Measurements from ENCODE around the gene FREY1.

FREY1 gene

GRCh38 chr11:45924036-45924915 lies 17.2 kb upstream of the FREY1 start:
- H3K36me3 Mint-ChIP-seq (ENCODE audit: low read depth) = peaks cover 3% of the 10 kb centered on the region
- peak overlapping the region; percentile 11 for H3K27ac Mint-ChIP-seq
- H3K9me3 Mint-ChIP-seq = no peaks in the 10 kb centered on the region
- H3K4me1 Mint-ChIP-seq (ENCODE audit: low read depth) = peaks cover 6% of the 10 kb centered on the region
- H3K4me3 Mint-ChIP-seq = peak overlapping the region; percentile 42
- H3K27me3 Mint-ChIP-seq (ENCODE audit: low read depth) = peaks cover 31% of the 10 kb centered on the region

DNA sequence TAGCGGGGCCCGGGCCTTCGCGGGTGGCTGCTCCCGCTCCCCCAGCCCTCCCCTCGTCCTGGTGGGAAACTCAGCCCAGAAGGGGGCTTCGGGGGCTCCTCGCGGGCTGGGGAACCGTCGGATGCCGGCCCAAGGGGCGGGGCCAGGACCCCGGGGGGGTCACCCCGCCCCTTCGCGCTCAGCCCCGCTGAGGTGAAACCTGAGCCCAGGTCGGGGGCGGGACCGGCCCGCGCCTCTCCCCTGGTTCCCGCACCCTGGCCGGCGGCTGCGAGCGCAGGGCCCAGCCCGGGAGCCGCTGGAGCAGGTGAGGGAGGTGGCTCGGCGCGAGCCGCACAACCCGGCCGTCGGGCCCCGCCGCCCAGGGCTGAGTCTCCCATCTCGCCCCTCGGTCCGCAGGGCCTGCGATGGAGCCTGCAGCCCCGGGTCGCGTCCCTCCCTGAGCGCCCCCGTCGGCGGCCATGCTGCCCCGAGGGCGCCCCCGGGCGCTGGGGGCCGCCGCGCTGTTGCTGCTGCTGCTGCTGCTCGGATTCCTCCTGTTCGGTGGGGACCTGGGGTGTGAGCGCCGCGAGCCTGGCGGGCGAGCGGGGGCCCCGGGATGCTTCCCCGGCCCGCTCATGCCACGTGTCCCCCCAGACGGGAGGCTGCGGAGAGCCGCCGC lies 15.5 kb upstream of the FREY1 start, which contains the start of gene LARGE2:
Gene LARGE2 (plus strand): TSS at position 232 of the 658 bp plus-strand sequence. CDS start 227 bp downstream, at position 459.
- Mint-ChIP-seq H3K4me1 (ENCODE audit: low read depth) (peaks cover 7% of the 10 kb centered on the region), H3K27me3 (ENCODE audit: low read depth) (peaks cover 31% of the 10 kb centered on the region), H3K9me3 (no peaks in the 10 kb centered on the region), H3K36me3 (ENCODE audit: low read depth) (peaks cover 3% of the 10 kb centered on the region), H3K27ac (no peak within 1 kb of the TSS), H3K4me3 (peak within 1 kb of the TSS; percentile 58)

DNA sequence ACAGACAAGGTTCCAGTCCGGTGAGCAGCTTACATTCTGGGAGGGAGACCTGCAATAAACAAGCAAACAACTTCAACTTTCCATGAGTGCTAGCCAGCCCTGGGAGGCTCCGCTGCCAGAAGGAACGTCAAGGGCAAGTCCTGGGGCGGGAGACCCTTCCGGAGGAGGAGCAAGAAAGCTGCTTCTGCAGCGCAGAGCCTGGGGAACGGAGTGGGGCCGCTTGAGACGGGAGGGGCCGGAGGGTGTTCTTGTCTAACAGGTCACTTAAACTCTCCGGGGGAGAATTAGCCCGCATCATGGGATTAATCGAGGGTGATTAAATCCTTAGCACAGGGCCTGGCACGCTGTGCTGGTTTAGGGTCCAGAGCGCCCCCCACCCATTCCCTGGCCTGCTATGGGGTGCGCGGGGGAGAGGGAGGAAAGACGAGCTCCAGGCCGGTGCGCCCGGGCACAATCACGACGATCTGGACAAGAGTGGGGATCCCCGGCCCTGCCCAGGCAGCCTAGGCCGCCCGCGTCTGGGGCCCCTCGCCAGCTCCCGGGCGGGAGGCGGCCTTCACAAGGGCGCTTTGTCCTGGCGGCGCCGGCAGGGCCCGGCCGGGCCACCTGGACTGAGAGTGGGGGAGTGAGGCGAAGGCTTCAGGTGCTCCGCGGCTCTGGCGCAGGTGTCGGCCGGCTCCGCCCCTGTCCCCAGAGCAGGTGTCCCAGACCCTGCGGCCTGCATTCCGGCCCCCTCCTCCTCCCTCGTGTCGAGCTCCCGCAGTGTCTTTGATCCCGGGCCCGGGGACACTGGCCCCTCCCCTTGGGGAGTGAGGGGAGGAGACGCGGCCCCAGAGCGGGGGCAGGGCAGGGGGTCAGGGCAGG lies 14.7 kb upstream of the FREY1 start:
- no peak overlapping the region for H3K27ac Mint-ChIP-seq
- peak overlapping the region; percentile 58 for H3K4me3 Mint-ChIP-seq
- peaks cover 3% of the 10 kb centered on the region for H3K36me3 Mint-ChIP-seq (ENCODE audit: low read depth)
- peaks cover 9% of the 10 kb centered on the region for H3K4me1 Mint-ChIP-seq (ENCODE audit: low read depth)
- H3K27me3 Mint-ChIP-seq (ENCODE audit: low read depth) = peaks cover 31% of the 10 kb centered on the region
- no peaks in the 10 kb centered on the region for H3K9me3 Mint-ChIP-seq

DNA sequence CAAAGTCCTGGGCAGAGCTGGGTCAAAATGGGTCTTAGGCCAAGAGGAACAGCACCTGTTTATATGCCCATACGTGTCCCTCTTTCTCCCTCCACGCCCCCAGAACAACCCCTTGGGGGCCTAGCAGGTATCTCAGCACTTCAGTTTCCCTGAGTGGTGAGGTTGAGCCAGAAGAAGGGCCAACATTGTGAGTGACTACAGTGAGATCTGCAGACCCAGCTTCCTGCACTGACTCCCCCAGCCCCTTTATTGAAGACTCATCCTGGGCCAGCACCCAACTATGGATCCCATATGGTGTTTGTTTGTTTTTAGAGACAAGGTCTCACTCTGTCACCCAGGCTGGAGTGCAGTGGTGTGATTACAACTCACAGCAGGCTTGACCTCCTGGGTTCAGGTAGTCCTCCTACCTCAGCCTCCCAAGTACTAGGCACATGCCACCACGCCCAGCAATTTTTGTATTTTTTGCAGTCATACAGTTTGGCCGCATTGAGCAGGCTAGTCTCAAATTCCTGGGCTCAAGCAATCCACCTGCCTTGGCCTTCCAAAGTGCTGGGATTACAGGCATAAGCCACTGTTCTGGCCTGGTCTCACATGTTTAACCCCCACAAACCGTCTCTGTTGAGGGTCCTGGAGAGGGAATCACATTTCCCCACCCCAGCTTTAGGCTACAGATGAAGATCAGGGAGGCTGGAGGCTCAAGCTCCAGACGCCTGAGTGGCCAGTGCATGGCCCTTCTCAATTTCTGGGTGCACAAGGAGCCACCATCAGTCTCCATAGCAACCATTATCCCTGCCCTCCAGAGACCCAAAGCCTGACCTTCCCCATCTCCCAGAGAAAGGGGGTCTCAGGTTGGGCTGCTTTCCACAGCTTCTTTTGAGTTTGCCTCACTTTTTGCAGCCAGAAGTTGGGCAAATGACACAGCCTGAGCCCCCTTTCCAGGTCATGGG lies 13.7 kb upstream of the FREY1 start:
- H3K4me1 Mint-ChIP-seq (ENCODE audit: low read depth) = peaks cover 17% of the 10 kb centered on the region

DNA sequence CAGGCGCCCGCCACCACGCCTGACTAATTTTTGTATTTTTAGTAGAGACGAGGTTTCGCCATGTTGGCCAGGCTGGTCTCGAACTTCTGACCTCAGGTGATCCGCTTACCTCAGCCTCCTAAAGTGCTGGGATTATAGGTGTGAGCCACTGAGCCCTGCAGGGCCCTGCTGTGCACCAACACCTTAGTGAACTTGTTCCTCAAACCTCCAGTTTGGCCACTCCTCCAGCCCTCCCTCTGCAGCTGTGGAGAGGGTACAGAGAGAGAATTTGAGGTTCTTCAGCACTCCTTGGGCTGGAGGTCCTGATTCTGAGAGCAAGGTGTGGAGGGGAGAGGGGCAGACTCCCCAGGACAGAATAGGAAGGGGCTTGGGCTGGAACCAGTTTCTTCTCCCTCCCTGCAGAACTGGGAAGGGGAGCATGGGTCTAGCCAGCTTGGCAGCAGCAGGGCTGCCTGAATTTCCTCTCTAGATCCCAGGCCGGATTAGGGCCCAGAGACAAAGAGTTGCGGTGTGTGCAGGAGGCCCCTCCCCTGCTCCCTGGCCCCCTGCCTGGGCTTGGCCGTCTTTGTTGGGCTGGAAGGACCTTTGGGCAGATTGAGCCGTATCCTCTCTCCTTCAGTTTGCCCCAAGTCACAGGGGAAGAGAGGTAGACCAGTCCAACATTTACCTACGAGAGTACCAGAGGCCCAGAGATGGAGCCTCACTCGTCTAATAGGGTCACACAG lies 12.9 kb upstream of the FREY1 start:
- H3K27me3 Mint-ChIP-seq (ENCODE audit: low read depth) = peaks cover 29% of the 10 kb centered on the region
- H3K9me3 Mint-ChIP-seq = no peaks in the 10 kb centered on the region
- peaks cover 17% of the 10 kb centered on the region for H3K4me1 Mint-ChIP-seq (ENCODE audit: low read depth)
- peaks cover 7% of the 10 kb centered on the region for H3K36me3 Mint-ChIP-seq (ENCODE audit: low read depth)
- no peak overlapping the region for H3K27ac Mint-ChIP-seq
- peak overlapping the region; percentile 86 for H3K4me3 Mint-ChIP-seq

More for the DNA sequence above, 13.7 kb upstream of the FREY1 start:
- no peaks in the 10 kb centered on the region for H3K9me3 Mint-ChIP-seq
- H3K27me3 Mint-ChIP-seq (ENCODE audit: low read depth) = peaks cover 31% of the 10 kb centered on the region
- no peak overlapping the region for H3K27ac Mint-ChIP-seq
- H3K36me3 Mint-ChIP-seq (ENCODE audit: low read depth) = peaks cover 7% of the 10 kb centered on the region
- H3K4me3 Mint-ChIP-seq = peak overlapping the region; percentile 58

GRCh38 chr11:45918962-45919675 lies 12.0 kb upstream of the FREY1 start:
- Mint-ChIP-seq H3K9me3 (no peaks in the 10 kb centered on the region), H3K27ac (peak overlapping the region; percentile 96), H3K4me1 (ENCODE audit: low read depth) (peaks cover 16% of the 10 kb centered on the region), H3K36me3 (ENCODE audit: low read depth) (peaks cover 8% of the 10 kb centered on the region), H3K4me3 (peak overlapping the region; percentile 86), H3K27me3 (ENCODE audit: low read depth) (peaks cover 21% of the 10 kb centered on the region)

DNA sequence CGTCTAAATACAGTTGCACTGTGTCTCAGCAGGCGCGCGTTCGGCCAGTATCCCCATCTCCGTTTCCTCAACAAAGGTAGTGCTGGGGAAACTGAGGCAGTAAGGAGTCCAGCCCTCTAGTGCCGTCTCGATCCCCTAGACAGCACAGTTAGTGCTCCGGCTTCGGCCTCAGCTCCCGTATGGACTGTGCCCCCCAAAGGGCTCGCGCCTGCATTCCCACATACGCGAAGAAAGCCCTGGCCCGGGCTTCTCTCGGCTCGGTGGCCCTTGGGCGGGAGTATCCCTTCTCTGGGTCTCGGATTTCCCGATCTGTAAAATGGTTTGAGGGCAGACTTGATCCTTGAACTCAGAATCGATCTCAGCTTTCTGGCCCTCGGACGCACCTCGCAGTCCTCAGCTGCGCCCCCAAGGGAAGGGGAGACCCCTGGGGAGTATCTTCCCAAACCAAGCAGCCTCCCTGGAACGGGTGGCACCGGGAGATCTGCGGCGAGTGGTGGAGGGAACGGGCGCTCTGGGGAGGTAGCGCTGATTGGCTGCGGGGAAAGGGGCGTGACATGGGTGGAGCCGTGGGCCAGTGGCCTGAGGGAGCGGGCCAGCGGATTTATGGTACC lies 11.4 kb upstream of the FREY1 start:
- H3K27me3 Mint-ChIP-seq (ENCODE audit: low read depth) = peaks cover 16% of the 10 kb centered on the region
- peaks cover 16% of the 10 kb centered on the region for H3K4me1 Mint-ChIP-seq (ENCODE audit: low read depth)

DNA sequence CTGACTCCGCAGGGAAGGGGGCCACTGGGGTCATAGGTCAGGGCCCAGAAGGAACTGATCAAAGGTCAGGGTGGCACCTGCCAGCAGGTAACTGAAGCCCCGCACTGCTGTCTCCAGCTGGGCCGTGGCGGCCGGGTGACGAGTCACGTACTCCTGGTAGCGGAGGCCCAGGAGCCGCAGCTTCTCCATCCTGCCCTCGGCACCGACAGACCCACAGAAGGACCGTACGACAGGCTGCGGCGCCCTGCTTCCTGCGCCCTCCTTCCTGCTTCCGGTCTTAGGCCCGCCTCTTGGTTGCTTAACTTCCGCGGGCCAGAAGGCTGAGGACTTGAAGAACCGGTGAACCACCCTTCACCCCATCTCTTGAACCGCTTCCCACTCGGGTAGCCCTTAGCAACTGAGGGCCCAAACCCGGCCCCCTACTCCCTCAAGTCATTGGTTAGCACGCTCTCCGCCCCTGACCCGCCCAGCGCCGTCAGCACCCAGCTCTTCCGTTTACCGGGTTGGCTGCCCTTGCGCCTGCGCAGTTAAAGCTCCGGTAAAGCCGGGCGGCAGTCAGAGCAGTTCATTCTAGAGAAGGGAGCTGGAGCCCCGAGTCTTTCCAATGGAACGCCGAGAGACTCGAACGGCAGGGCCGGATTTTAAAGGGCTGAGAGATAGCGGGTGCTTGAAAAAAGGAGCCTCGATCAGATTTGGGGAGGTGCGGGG lies 10.7 kb upstream of the FREY1 start, which contains the start of gene PEX16:
Gene PEX16 (minus strand): TSS at position 255 of the 708 bp plus-strand sequence. CDS start 66 bp downstream, at position 189.
- H3K9me3 Mint-ChIP-seq = no peaks in the 10 kb centered on the region
- peaks cover 12% of the 10 kb centered on the region for H3K27me3 Mint-ChIP-seq (ENCODE audit: low read depth)
- peaks cover 13% of the 10 kb centered on the region for H3K4me1 Mint-ChIP-seq (ENCODE audit: low read depth)
- peaks cover 8% of the 10 kb centered on the region for H3K36me3 Mint-ChIP-seq (ENCODE audit: low read depth)
- peak within 1 kb of the TSS; percentile 96 for H3K27ac Mint-ChIP-seq
- peak within 1 kb of the TSS; percentile 86 for H3K4me3 Mint-ChIP-seq

More for the DNA sequence above, 11.4 kb upstream of the FREY1 start:
- peak overlapping the region; percentile 96 for H3K27ac Mint-ChIP-seq
- peaks cover 8% of the 10 kb centered on the region for H3K36me3 Mint-ChIP-seq (ENCODE audit: low read depth)
- no peaks in the 10 kb centered on the region for H3K9me3 Mint-ChIP-seq
- peak overlapping the region; percentile 86 for H3K4me3 Mint-ChIP-seq

DNA sequence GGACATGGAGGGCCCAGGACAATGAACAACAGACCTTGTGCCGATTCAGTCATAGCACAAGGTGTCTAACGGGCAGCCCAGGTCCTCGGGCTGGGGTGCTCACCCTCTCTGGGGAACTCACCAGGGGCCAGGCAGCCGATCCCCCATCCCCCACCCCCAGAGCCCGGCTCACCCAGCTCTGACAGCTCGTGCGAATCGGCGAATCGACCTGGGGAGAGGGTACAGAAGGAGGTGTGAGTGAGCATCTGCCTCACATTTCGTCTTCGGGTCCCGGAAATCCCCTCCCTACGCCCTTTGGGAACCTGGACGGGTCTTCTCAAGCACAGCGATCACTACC lies 10.2 kb upstream of the FREY1 start:
- Mint-ChIP-seq H3K4me1 (ENCODE audit: low read depth) (peaks cover 13% of the 10 kb centered on the region), H3K27ac (peak overlapping the region; percentile 96), H3K36me3 (ENCODE audit: low read depth) (peaks cover 8% of the 10 kb centered on the region), H3K4me3 (peak overlapping the region; percentile 86), H3K9me3 (no peaks in the 10 kb centered on the region), H3K27me3 (ENCODE audit: low read depth) (peaks cover 12% of the 10 kb centered on the region)

- Mint-ChIP-seq H3K27ac (no peak overlapping the region), H3K36me3 (ENCODE audit: low read depth) (peaks cover 10% of the 10 kb centered on the region), H3K4me1 (ENCODE audit: low read depth) (peaks cover 13% of the 10 kb centered on the region), H3K27me3 (ENCODE audit: low read depth) (no peaks in the 10 kb centered on the region), H3K9me3 (no peaks in the 10 kb centered on the region), H3K4me3 (peak overlapping the region; percentile 28)
Observed at GRCh38 chr11:45915446-45915845, 8.4 kb upstream of the FREY1 start.

- Mint-ChIP-seq H3K9me3 (no peaks in the 10 kb centered on the region), H3K27me3 (ENCODE audit: low read depth) (no peaks in the 10 kb centered on the region), H3K27ac (no peak overlapping the region), H3K36me3 (ENCODE audit: low read depth) (peaks cover 10% of the 10 kb centered on the region), H3K4me3 (no peak overlapping the region), H3K4me1 (ENCODE audit: low read depth) (peaks cover 13% of the 10 kb centered on the region)
Observed at GRCh38 chr11:45913942-45914635, 7.0 kb upstream of the FREY1 start.

Data from T-helper 1 cell treated with Interleukin-12 subunit alpha and Interleukin-12 subunit beta and Interleukin-4 antibody, amounts not matched to agents 30 μg/mL and 1 μg/mL, for 36 hours (primary cell).